LNCaP clone FGC (cell line): ENCODE results near the gene PRKG1.

Experiments
- DNase-seq: peaks from one replicate; pipeline ENCODE4 v3.0.0-alpha.2; 2011; ENCODE audit warnings: low read depth
- H3K4me3 ChIP-seq: 2 replicates; pipeline ENCODE4 v1.5.1; 2011; ENCODE audit warnings: mild to moderate bottlenecking, low read depth, low read length, control low read depth
- TF ChIP-seq, protein P1 (sequence below): IDR thresholded peaks from 2 replicates; pipeline ENCODE4 v1.5.1; 2012; ENCODE audit warnings: mild to moderate bottlenecking; ENCODE audit not compliant: control insufficient read depth, insufficient read depth; ENCODE audit errors: extremely low read depth

PRKG1 gene

DNA sequence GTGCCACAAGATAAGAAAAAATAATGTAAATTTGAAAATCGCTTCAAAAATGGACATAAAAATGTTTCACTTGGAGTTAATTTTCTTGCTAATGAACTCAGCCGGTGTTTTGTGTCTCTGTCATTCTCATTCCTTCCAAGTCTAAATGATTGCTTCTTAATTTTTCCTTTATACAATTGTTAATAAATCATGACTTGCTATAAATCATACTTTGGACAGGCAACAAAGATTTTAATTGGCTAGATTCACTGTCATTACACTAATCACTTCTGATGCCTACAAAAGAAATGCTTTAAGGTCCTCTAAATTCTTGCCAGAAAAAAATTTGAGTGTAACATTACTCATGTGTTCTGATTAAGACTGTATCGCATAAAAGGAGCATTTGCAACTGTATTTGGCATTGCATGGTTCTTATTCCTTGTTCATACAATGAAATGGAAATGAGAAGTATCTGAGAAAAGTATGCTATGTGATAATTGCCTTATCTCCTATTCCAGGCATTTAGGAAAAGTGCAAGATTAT is 1000.3 kb downstream of the PRKG1 start:
- no peak overlapping the region for H3K4me3 ChIP-seq
- TF ChIP-seq, protein P1, sequence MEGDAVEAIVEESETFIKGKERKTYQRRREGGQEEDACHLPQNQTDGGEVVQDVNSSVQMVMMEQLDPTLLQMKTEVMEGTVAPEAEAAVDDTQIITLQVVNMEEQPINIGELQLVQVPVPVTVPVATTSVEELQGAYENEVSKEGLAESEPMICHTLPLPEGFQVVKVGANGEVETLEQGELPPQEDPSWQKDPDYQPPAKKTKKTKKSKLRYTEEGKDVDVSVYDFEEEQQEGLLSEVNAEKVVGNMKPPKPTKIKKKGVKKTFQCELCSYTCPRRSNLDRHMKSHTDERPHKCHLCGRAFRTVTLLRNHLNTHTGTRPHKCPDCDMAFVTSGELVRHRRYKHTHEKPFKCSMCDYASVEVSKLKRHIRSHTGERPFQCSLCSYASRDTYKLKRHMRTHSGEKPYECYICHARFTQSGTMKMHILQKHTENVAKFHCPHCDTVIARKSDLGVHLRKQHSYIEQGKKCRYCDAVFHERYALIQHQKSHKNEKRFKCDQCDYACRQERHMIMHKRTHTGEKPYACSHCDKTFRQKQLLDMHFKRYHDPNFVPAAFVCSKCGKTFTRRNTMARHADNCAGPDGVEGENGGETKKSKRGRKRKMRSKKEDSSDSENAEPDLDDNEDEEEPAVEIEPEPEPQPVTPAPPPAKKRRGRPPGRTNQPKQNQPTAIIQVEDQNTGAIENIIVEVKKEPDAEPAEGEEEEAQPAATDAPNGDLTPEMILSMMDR = no peak
- no peak for DNase-seq

- no peak overlapping the region for H3K4me3 ChIP-seq
- no peak for DNase-seq
- TF ChIP-seq, protein P1 = no peak
Observed at GRCh38 chr10:52077814-52078213, 1003.5 kb downstream of the PRKG1 start.

DNA sequence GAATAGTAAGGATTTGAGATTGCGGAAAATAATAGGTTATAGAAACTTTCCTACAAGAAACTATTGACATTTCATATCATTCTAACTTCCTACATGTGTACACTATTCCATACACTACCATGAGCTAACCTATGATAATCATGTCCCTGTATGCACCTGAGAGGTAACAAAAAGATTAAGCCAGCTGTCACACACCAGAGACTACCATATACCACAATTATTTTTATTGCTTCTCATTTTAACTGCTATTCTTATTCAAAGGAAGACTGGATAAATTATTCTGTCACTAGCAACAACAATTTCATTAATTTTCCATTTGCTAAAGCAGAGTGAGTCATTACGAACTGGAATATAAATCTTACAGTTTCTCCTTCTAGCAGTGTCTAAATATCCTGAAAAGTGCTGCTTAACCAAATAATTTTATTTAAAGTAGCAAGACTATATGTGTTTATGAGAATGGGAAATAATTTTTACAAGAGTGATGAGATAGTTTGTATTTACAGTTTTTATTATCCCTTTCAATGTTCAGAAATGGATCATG is 1004.2 kb downstream of the PRKG1 start:
- TF ChIP-seq, protein P1 = no peak
- DNase-seq = no peak
- no peak overlapping the region for H3K4me3 ChIP-seq

DNA sequence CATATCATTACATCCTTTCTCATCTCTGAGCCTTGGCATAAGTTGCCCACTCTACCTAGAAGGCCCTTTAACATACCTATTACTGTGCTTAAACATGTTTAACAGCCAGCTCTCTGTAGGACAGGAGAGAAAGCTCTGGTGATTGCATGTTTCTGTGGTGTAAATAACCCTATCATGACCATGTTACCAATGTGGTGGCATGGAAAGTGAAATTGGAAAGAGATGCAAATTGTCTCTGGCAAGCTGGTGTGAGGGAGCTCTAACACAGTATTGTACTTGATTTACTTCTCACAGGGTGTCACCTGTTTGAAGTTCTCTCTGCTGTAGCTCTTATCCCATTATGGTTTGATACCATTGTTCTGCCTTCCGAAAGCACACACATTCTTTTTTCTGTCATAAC is 1008.0 kb downstream of the PRKG1 start:
- DNase-seq = no peak
- H3K4me3 ChIP-seq = no peak overlapping the region
- TF ChIP-seq, protein P1 = no peak

GRCh38 chr10:52083422-52083821 is 1009.1 kb downstream of the PRKG1 start:
- TF ChIP-seq, protein P1 = no peak

DNA sequence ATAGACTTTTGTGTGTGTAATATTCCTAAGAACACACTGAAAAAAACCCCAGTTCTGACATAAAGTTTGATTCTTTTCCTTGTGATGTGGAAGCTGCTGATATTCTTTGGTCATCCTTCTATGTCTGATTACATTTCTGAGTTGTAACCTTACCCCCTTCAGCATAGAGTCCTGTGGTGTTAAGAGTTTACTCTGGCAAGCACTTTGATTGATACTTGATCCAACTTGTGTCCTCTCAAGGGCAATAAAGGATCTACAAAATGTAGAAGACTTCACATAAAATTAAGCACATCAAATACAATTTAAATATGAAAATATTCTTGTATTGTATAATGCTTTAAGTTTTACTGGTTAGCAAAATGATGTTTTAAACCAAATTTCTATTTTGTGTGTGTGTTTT is 1018.1 kb downstream of the PRKG1 start:
- TF ChIP-seq, protein P1 = no peak
- H3K4me3 ChIP-seq = no peak overlapping the region
- peak; percentile 50 for DNase-seq

More at GRCh38 chr10:52083422-52083821, 1009.1 kb downstream of the PRKG1 start:
- DNase-seq = no peak
- no peak overlapping the region for H3K4me3 ChIP-seq

- TF ChIP-seq, protein P1 = no peak
- H3K4me3 ChIP-seq = no peak overlapping the region
- no peak for DNase-seq
Observed at GRCh38 chr10:52098130-52098529, 1023.8 kb downstream of the PRKG1 start.
